ENCODE data around the gene MAP3K7.
"Not testable (repeated sequence)": the region's sequence is repeated elsewhere in the genome, so short reads cannot be mapped to it uniquely, and the experiment has no call there.

Gene MAP3K7

GRCh38 chr6:90575267-90575666, 11.6 kb downstream of the MAP3K7 start:
- no peak for FAIRE-seq

DNA sequence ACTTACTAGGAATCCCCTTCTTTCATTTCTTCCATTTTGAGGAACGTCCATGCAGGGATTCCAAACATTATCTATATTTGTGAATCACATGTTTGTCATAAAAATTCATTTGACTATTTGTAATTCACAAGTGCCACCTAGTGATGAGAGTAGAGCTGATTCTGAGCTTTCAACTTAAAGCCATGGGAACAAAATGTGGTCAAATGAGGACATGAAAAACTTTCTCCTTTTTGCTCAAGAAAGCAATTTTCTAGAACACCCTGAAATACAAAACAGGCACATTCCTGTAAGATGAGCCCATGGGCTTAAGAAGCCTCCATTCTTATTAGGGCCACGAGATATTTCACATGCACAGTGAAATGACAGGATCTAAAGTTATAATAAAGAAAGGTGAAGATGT, 12.3 kb downstream of the MAP3K7 start:
- no peak for FAIRE-seq

- no peak for FAIRE-seq
Measured at GRCh38 chr6:90573624-90574023, 13.2 kb downstream of the MAP3K7 start.

DNA sequence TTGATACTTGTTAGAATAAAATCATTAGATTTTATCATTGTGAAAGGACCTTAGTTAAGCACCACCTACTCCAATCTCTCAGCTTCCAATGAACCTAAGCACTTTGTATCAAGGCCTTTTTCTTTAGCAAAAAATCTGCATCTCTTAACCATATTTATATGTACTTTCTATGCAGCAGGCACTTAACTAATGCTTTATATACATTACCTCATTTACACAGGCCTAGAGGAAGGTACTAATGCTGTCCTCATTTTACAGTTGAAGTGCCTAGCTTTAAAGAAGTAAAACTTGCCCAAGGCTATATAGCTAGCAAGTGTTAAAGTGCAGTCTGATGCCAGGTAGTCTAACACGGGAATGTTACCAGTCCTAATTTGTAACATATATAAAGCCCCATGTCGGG, 14.0 kb downstream of the MAP3K7 start:
- no peak for FAIRE-seq

GRCh38 chr6:90569223-90569622, 17.6 kb downstream of the MAP3K7 start:
- no peak for FAIRE-seq

DNA sequence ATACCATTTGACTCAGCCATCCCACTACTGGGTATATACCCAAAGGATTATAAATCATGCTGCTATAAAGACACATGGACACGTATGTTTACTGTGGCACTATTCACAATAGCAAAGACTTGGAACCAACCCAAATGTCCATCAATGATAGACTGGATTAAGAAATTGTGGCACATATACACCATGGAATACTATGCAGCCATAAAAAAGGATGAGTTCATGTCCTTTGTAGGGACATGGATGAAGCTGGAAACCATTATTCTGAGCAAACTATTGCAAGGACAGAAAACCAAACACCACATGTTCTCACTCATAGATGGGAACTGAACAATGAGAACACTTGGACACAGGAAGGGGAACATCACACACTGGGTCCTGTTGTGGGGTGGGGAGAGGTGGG, 19.2 kb downstream of the MAP3K7 start:
- FAIRE-seq, result not testable (repeated sequence)

- not testable (repeated sequence) for FAIRE-seq
Measured at GRCh38 chr6:90562341-90562740, 24.5 kb downstream of the MAP3K7 start.

- FAIRE-seq, result no peak
Measured at GRCh38 chr6:90559931-90560330, 26.9 kb downstream of the MAP3K7 start.

DNA sequence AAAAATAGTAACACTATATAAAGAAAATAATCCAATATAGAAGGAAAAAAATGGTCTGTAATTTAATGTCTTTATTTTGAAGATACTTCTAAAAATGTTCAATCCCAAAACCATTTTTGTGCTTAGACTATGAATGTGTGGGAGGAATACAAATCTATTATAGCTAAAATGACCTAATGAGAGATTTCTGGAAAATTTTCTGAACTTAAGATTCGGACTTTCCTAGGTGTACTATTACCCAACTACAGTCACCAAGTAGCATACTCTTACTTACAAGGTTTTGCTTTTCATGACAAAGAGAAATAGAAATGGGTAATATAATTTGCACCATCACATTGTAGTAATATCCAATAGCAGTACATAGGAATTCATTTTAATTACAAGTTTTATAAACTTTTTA, 29.9 kb downstream of the MAP3K7 start:
- FAIRE-seq, result no peak

GRCh38 chr6:90547991-90548390, 38.9 kb downstream of the MAP3K7 start:
- FAIRE-seq, result no peak

DNA sequence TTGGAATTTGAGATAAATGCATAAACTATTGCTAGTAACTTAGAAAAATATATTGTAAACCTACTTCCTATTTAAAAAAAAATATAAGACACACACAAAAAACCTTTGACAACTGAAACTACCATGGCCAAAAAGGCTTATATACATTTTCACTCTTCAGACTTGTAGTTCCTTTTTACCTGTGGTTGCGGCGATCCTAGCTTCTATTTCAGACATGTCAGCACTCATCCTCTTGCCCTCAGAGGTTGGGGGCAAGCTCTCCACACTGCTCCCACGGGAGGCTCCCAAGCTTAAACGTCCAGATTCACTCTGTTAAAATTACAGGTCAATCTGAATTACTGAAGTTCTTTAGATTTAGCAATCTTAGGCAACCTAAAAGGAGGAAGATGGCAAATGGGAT, 39.8 kb downstream of the MAP3K7 start:
- no peak for FAIRE-seq

DNA sequence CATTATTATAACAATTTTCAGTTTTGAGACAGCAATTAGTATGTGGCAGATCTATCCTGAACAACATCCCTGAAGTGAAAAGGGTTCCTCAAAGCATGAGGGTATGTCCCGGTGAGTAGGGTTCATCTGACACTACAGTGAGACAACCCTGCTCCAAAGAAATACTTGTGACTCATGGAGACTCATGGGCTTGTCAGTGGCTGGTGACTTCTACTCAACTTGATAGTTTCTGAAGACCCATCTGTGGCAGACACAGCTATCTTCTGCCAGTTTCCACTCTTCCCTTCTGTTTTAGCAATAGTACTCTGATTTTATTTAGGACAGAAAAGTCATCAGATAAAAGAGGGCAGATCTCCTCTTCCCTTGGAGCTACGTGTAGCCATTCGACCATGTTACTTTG, 41.4 kb downstream of the MAP3K7 start:
- no peak for FAIRE-seq

- no peak for FAIRE-seq
Measured at GRCh38 chr6:90544741-90545140, 42.1 kb downstream of the MAP3K7 start.

- no peak for FAIRE-seq
Measured at GRCh38 chr6:90544081-90544480, 42.8 kb downstream of the MAP3K7 start.

DNA sequence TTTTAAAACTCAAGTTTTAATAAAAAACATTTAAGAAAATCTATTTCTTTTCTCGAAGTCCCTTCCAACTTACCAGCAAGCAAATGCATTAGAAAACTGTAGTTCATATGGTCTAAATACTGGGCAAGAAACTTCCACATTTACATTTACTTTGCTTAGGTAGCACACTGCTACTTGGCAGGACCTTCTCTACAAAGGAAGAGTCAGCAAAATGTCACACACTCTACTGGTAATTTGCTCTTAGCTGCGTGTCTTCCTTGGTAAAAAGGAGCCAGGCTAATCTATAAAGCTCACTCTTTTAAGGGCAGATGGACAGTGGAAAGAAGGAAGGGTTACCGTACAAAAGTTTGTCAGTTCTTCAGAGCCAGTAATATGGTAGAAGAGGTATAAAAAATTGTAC, 45.7 kb downstream of the MAP3K7 start:
- no peak for FAIRE-seq

- FAIRE-seq, result no peak
Measured at GRCh38 chr6:90538278-90539046, 48.4 kb downstream of the MAP3K7 start.

GRCh38 chr6:90537723-90538258, 49.1 kb downstream of the MAP3K7 start:
- no peak for FAIRE-seq

GRCh38 chr6:90537027-90537426, 49.8 kb downstream of the MAP3K7 start:
- FAIRE-seq, result no peak

GRCh38 chr6:90536520-90536919, 50.4 kb downstream of the MAP3K7 start:
- FAIRE-seq, result no peak

- no peak for FAIRE-seq
Measured at GRCh38 chr6:90534337-90535025, 52.4 kb downstream of the MAP3K7 start.

DNA sequence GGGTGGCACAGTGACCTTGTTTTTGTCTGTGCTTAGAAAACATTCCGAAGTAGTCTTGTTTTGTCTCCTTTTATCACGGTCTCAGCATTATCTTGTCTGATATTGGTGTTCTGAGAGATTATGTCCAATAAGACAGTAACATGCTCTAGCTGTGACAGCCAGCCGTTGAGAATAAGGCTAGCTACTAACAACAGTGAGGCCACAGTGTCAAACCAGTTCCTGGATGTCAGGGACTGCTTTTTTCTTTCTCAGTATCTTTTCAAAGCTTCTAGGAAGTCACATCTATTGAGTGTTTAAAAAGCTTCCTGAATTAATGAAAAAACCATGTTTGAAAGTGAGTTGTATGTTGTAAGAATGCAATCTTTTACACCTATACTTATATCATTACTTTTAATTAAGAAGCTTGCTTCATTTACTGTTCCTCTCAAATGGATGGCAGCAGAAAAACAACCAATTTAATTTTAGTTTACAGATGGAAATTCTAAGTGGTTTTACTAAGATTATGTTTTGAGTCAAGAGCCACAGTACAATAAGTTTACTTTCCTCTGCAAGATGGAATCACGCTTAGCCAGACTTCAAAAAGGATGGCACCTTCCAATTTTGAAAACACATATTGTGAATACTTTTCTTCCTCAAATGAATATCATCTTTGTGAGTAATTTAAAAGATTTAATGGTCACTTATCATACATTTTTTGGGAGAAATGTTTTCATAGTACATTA, 53.1 kb downstream of the MAP3K7 start:
- FAIRE-seq, result no peak

DNA sequence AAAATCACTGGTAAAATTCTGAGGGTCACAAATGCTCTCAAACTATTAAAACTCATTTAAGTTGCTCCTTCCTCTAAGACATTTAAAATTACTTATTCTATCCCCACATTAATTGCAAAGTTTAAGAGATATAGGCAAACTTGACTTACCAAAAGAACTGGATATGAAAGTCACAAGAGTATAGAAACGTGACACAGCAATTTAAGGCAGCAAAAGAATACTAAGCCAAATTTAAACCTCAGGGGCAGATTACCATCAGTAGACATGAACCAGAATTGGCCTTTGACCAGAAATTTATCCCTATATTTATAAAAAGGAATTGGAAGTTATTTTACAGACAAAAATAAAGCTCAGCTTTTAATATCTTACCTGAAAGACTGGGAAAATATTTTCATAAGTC, 56.0 kb downstream of the MAP3K7 start:
- no peak for FAIRE-seq

- FAIRE-seq, result no peak
Measured at GRCh38 chr6:90525421-90525820, 61.5 kb downstream of the MAP3K7 start.
